GM19238 (cell line): ENCODE results near the gene FCER1G.
"Not testable (repeated sequence)": the region's sequence is repeated elsewhere in the genome, so short reads cannot be mapped to it uniquely, and the experiment has no call there.

ENCODE experiments used
- DNase-seq: peaks from one replicate; pipeline ENCODE4 v3.0.0; 2011; ENCODE audit warnings: low spot score; ENCODE audit not compliant: insufficient read length

FCER1G gene

GRCh38 chr1:161206411-161207140 lies 8.5 kb upstream of the FCER1G start:
- DNase-seq, result no peak

- DNase-seq, result no peak
Observed at GRCh38 chr1:161207173-161207572, 7.9 kb upstream of the FCER1G start.

- DNase-seq, result peak; percentile 63
Observed at GRCh38 chr1:161209790-161210409, 5.2 kb upstream of the FCER1G start.

- DNase-seq, result no peak
Observed at GRCh38 chr1:161214369-161214768, 726 bp upstream of the FCER1G start.

GRCh38 chr1:161216945-161217712 lies 2.0 kb downstream of the FCER1G start:
- DNase-seq, result peak; percentile 36

GRCh38 chr1:161217831-161218230 lies 2.7 kb downstream of the FCER1G start:
- DNase-seq, result no peak

- DNase-seq, result no peak
Observed at GRCh38 chr1:161218301-161219077, 3.4 kb downstream of the FCER1G start.

- DNase-seq, result no peak
Observed at GRCh38 chr1:161219078-161219892, 4.2 kb downstream of the FCER1G start.

- no peak for DNase-seq
Observed at GRCh38 chr1:161220002-161220401, 4.9 kb downstream of the FCER1G start.

- no peak for DNase-seq
Observed at GRCh38 chr1:161222175-161223019, 7.3 kb downstream of the FCER1G start.

GRCh38 chr1:161223805-161224694 lies 9.0 kb downstream of the FCER1G start:
- DNase-seq, result no peak

GRCh38 chr1:161224695-161225087 lies 9.6 kb downstream of the FCER1G start:
- not testable (repeated sequence) for DNase-seq

GRCh38 chr1:161225178-161225533 lies 10.1 kb downstream of the FCER1G start:
- DNase-seq, result no peak

- peak; percentile 89 for DNase-seq
Observed at GRCh38 chr1:161225534-161226319, 10.6 kb downstream of the FCER1G start, which contains the start of gene TOMM40L. TOMM40L (plus strand) TSS chr1:161226060; CDS start chr1:161226490, 430 bp downstream.

GRCh38 chr1:161226320-161226711 lies 11.2 kb downstream of the FCER1G start:
- no peak for DNase-seq

GRCh38 chr1:161226759-161227158 lies 11.7 kb downstream of the FCER1G start:
- no peak for DNase-seq

GRCh38 chr1:161227196-161227871 lies 12.2 kb downstream of the FCER1G start:
- peak; percentile 60 for DNase-seq
